ENCODE measurements around the gene RPSA. TPM values are rescaled to one million over a fixed set of nuclear protein-coding genes. Genes with fewer than 3 reads are reported as not detected.
A peak's percentile ranks its signal among the peaks of the same experiment; 100 is the strongest.
"Not testable (repeated sequence)": the region's sequence is repeated elsewhere in the genome, so short reads cannot be mapped to it uniquely, and the experiment has no call there.

The RPSA gene
- total and polyA plus RNA-seq, 2 of the 4 experiments (the other 2 are of a cell fraction), result 1,415 to 2,710 TPM

DNA sequence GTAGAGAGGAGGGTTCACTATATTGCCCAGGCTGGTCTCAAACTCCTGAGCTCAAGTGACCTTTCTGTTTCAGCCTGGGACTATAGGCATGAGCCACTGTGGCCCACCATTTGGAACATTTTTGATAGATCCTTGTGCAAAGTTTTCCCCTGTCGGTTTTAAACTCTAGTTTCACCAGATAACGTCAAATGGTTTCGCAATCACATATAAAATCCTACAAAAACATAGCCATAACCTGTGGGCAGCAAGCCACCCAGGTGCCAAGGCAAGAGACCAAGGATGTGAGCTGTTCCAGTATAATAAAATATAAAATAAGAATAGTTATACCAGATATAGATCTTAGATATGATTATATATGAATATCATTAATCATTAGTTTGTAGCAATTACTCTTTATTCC is 10.5 kb downstream of the RPSA start:
- H3K23ac ChIP-seq (ENCODE audit: low read depth, low read length); H4K91ac ChIP-seq (ENCODE audit: insufficient read depth, low read depth, low read length); H3K27me3 ChIP-seq (ENCODE audit: control insufficient read depth, insufficient read depth, low read length); H4K8ac ChIP-seq (ENCODE audit: low read depth in 2 of 2, low read length in 2 of 2); H3K56ac ChIP-seq (ENCODE audit: extremely low read depth, insufficient read depth, low read length); H4K5ac ChIP-seq (ENCODE audit: low read depth, low read length); H2AFZ ChIP-seq (replicated peaks; ENCODE audit: low read length, poor library complexity); H2BK5ac ChIP-seq (ENCODE audit: low read depth, low read length, poor library complexity, severe bottlenecking); H3K18ac ChIP-seq (ENCODE audit: low read depth, low read length); H2BK120ac ChIP-seq (ENCODE audit: low read depth, low read length); BruUV-seq (replicated peaks); H3K9me3 ChIP-seq (ENCODE audit: control insufficient read depth, insufficient read depth, low read length); H3K9me1 ChIP-seq (ENCODE audit: insufficient read depth, low read length); H3K14ac ChIP-seq (replicated peaks; ENCODE audit: low read depth, low read length); H3K27ac ChIP-seq (ENCODE audit: insufficient read depth, low read length); H3K9ac ChIP-seq (ENCODE audit: low read depth, low read length); dilution Hi-C loops (cut with HindIII; ENCODE audit: low sequenced_read_pairs, unreplicated experiment); H3K4me2 ChIP-seq (ENCODE audit: low read depth, low read length); H2BK20ac ChIP-seq (ENCODE audit: low read depth, low read length); H3K4me1 ChIP-seq (ENCODE audit: control insufficient read depth, insufficient read depth, low read length); POLR2A ChIA-PET (ENCODE audit: unreplicated experiment); in situ Hi-C loops (cut with MboI; ENCODE audit: low sequenced_read_pairs); H2AK5ac ChIP-seq (ENCODE audit: low read depth, low read length); H3K79me1 ChIP-seq (ENCODE audit: low read depth in 1 of 2, low read length in 2 of 2); H2AK9ac ChIP-seq (replicated peaks; ENCODE audit: low read depth, low read length, poor library complexity); H3K4me3 ChIP-seq (ENCODE audit: insufficient read depth, low read depth, low read length); DNase-seq; H3K4ac ChIP-seq (ENCODE audit: low read depth, low read length); H2BK15ac ChIP-seq (ENCODE audit: low read depth, low read length); ATAC-seq (ENCODE audit: low read depth): not testable (repeated sequence)
- H3K36me3 ChIP-seq (ENCODE audit: control insufficient read depth, insufficient read depth, low read length), result peaks cover 20% of the 10 kb centered on the region
- intact Hi-C loops (cut with micrococcal nuclease), result loop anchor here (1.0 kb wide), 2 partner anchors 81 to 762 kb away; no protein-coding TSS in a partner anchor
- WGBS, 2 experiments (ENCODE audit: extremely low coverage in 2 of 2, insufficient read length in 1 of 2), result no CpG with 5 or more reads among the region's 3 CpGs
- CTCF ChIA-PET, result interaction anchor here (0.6 to 1.8 kb wide), 2 partner anchors 83 to 487 kb away, joined by 3 to 5 read pairs; no protein-coding TSS in a partner anchor
- peak; percentile 80 for TF ChIP-seq CEBPB (IDR thresholded peaks at IDR 0.05; ENCODE audit: low read depth, low read length)
- H4K20me1 ChIP-seq (ENCODE audit: insufficient read depth, low read length), result peaks cover 19% of the 10 kb centered on the region

DNA sequence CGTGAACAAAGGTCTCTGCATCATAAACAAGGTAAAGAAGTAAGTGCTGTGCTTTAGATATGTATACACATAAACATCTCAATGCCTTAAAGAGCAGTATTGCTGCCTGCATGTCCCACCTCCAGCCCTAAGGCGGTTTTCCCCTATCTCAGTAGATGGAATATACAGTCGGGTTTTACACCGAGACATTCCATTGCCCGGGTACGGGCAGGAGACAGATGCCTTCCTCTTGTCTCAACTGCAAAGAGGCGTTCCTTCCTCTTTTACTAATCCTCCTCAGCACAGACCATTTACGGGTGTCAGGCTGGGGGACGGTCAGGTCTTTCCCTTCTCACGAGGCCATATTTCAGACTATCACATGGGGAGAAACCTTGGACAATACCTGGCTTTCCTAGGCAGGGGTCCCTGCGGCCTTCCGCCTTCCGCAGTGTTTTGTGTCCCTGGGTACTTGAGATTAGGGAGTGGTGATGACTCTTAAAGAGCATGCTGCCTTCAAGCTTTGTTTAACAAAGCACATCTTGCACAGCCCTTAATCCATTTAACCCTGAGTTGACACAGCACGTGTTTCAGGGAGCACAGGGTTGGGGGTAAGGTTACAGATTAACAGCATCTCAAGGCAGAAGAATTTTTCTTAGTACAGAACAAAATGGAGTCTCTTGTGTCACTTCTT is 12.2 kb downstream of the RPSA start:
- H3K23ac ChIP-seq (ENCODE audit: low read depth, low read length); H3K9me3 ChIP-seq (ENCODE audit: control insufficient read depth, insufficient read depth, low read length); CTCF ChIA-PET; H3K27me3 ChIP-seq (ENCODE audit: control insufficient read depth, insufficient read depth, low read length); H2AK5ac ChIP-seq (ENCODE audit: low read depth, low read length); POLR2A ChIA-PET (ENCODE audit: unreplicated experiment); H2BK120ac ChIP-seq (ENCODE audit: low read depth, low read length); H4K91ac ChIP-seq (ENCODE audit: insufficient read depth, low read depth, low read length); DNase-seq; ATAC-seq (ENCODE audit: low read depth); H3K4me1 ChIP-seq (ENCODE audit: control insufficient read depth, insufficient read depth, low read length); dilution Hi-C loops (cut with HindIII; ENCODE audit: low sequenced_read_pairs, unreplicated experiment); H3K36me3 ChIP-seq (ENCODE audit: control insufficient read depth, insufficient read depth, low read length); H4K5ac ChIP-seq (ENCODE audit: low read depth, low read length); H3K4me2 ChIP-seq (ENCODE audit: low read depth, low read length); H2BK15ac ChIP-seq (ENCODE audit: low read depth, low read length); H3K14ac ChIP-seq (replicated peaks; ENCODE audit: low read depth, low read length); H3K9ac ChIP-seq (ENCODE audit: low read depth, low read length); intact Hi-C loops (cut with micrococcal nuclease); H4K20me1 ChIP-seq (ENCODE audit: insufficient read depth, low read length); in situ Hi-C loops (cut with MboI; ENCODE audit: low sequenced_read_pairs); H3K9me1 ChIP-seq (ENCODE audit: insufficient read depth, low read length); H4K8ac ChIP-seq (ENCODE audit: low read depth in 2 of 2, low read length in 2 of 2); H3K56ac ChIP-seq (ENCODE audit: extremely low read depth, insufficient read depth, low read length); H3K4me3 ChIP-seq (ENCODE audit: insufficient read depth, low read depth, low read length); BruUV-seq (replicated peaks); H3K4ac ChIP-seq (ENCODE audit: low read depth, low read length); H2AFZ ChIP-seq (replicated peaks; ENCODE audit: low read length, poor library complexity); H2AK9ac ChIP-seq (replicated peaks; ENCODE audit: low read depth, low read length, poor library complexity); H2BK5ac ChIP-seq (ENCODE audit: low read depth, low read length, poor library complexity, severe bottlenecking); H3K18ac ChIP-seq (ENCODE audit: low read depth, low read length); H2BK20ac ChIP-seq (ENCODE audit: low read depth, low read length); H3K79me1 ChIP-seq (ENCODE audit: low read depth in 1 of 2, low read length in 2 of 2); H3K27ac ChIP-seq (ENCODE audit: insufficient read depth, low read length): not testable (repeated sequence)
- WGBS, 2 experiments (ENCODE audit: extremely low coverage in 2 of 2, insufficient read length in 1 of 2), result no CpG with 5 or more reads among the region's 14 CpGs
